IPS-18c (cell line): ENCODE measurements around the gene TTLL1.

Experiments used
- H3K4me3 ChIP-seq: 2 replicates; pipeline ENCODE4 v1.7.0; 2013; ENCODE audit warnings: low read depth, mild to moderate bottlenecking, low read length, moderate library complexity; ENCODE audit not compliant: insufficient read depth
- H3K9me3 ChIP-seq: one replicate; pipeline ENCODE4 v1.6.1; 2013; ENCODE audit warnings: mild to moderate bottlenecking, low read length, moderate library complexity; ENCODE audit not compliant: control insufficient read depth, insufficient read depth

The TTLL1 gene

DNA sequence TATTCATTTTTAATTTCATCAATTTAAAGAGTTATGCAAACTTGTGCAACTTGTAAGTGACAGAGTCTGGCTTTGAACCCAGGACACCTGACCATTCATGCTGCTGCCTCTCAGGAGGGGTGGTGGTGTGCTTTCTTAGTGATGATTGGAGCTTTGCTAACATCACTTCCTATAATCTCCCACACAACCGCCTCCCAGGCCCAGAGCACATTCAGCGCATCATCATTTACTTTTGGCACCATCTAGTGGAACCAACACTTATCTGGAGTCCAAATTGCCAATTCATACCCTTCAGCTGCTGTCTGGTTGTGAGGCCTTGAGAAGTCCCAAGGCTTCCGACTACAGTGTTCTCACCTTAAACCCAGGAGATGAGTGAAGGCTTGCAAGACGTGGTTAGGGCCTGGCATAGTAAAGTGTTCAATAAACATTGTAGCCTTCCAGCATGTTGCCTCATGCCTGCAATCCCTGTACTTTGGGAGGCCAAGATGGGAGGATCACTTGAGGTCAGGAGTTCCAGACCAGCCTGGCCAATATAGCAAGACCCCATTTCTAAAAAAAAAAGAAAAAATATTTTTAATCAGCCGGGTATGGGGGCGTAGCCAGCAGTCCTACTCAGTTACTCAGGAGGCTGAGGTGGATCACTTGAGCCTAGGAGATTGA is 1.1 kb upstream of the TTLL1 start:
- H3K4me3 ChIP-seq: no peak overlapping the region

DNA sequence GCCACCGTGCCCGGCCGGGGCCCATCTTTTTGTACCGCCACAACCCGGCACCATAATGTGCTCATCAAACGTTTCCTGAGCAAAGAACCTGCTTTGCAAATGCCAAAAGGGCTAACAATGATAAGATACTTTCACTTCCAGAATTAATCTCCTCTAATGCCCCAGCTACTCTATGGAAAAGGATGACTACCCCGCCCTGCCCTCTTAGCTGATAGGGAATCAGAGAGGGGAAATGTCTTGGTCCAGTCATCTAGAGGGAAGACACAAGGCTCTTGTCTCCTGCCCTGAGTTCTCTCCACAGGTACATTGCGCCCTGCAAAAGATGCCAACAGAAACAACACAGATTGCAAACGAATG is 586 bp downstream of the TTLL1 start:
- H3K4me3 ChIP-seq: peak overlapping the region; percentile 71
- H3K9me3 ChIP-seq: peaks cover 3% of the 10 kb centered on the region

More for the DNA sequence above, 1.1 kb upstream of the TTLL1 start:
- no peaks in the 10 kb centered on the region for H3K9me3 ChIP-seq

DNA sequence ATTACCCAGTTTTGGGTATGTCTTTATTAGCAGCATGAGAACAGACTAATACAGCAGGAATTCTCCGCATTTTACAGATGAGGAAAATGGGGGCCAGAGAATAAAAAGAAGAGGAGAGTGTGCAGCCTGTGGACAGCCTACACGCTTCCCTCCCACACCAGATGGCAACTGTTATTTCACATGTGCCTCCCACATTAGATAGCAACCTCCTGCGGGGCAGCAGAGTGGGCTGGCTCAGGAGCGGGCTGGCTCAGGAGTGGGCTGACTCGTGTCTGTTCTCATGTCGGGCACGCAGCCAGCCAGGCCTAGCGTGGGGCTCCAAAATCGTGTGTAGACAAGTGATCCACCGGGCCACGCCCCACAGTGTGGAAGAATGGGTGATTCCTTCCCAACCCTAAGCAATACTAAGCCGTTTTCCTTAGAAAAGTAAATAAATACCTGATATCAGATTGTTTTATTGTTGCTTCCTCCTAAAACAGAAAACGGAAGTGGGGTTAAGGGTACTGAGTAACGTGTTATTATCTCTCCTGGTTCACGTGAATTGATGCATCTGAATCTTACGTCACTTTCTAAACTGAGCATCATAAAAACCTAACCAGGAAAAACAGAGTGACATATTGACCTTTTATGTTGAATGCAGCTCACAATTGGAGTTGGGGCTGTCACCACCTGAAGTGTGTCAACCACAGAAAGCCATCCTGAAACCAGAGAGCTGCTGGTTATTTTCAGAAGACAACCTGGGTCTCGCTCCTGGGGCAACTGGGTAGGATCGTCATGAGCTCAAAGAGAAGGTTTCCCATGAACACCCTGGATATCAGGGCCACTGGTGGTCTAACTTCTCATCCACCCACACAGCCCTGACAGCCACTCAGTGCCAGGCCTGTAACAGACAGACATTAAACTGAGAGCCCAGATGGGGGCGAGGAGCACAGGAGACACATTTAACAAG is 3.3 kb downstream of the TTLL1 start:
- Histone ChIP-seq H3K9me3 (peaks cover 3% of the 10 kb centered on the region), H3K4me3 (no peak overlapping the region)

DNA sequence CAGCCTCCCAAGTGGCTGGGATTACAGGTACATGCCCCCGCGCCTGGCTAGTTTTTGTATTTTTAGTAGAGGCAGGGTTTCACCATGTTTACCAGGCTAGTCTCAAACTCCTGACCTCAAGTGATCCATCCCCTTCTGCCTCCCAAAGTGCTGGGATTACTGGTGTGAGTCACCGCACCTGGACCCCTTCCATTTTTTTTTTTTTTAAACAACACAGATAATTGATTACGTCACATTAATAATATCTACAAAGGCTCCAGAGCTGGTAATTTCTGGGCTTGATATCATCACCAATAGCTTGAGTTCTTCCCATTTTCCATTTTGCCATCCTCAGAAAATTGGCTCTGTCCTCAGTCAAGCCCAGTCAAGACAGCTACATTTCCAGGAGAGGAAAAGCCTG is 7.2 kb downstream of the TTLL1 start:
- H3K4me3 ChIP-seq: no peak overlapping the region
- H3K9me3 ChIP-seq: peaks cover 3% of the 10 kb centered on the region

DNA sequence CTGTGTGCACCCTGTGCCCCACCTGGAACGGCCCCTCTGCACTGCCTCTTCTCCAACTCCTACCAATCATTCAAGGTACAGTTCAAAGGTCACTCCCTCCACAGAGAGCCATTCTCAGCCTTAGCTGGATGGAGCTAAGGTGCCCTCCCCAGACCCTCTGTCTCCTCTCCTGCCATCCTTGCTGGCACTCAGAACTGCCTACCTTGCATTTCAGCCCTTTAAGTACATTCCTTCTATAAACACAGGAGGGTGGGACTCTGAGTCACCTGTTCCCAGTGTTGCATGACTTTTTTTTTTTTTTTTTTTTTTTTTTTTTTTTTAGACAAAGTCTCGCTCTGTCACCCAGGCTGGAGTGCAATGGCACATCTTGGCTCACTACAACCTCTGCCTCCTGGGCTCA is 8.6 kb downstream of the TTLL1 start:
- H3K4me3 ChIP-seq: no peak overlapping the region
- H3K9me3 ChIP-seq: peaks cover 3% of the 10 kb centered on the region

DNA sequence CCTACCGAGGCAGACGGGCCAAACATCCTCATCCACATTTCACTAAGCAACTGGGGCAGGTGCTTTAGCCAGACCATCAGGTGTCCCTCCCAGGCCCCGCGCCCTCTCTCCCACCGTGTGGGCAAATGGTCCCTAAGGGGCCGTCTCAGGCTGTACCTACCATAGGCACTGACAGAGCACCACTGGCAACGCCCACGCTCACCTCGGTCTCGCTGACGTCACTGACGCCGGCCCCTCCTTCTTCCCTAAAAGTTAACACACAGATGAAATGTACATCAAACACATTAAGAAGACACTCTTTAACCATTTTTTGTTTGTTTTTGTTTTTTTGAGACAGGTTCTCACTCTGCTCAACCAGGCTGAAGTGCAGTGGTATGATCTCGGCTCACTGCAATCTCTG is 9.4 kb downstream of the TTLL1 start:
- Histone ChIP-seq H3K9me3 (no peaks in the 10 kb centered on the region), H3K4me3 (no peak overlapping the region)

DNA sequence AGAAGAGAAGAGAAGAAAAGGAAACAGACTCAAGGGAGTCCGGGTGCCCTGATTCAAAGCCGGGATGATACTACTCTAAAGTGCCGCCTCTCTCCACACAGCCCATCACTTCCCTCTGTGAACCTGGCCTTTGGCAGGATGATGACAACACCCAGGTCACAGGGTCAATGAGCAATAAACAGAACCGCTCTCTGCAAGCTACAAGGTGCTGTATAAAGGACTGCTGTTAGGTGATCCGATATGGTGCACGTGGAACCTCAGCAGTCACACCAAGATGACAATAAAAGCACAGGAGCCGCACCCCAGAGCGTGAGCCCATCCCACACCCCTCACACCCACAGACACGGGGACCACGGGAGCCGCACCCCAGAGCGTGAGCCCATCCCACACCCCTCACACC is 10.7 kb downstream of the TTLL1 start:
- Histone ChIP-seq H3K4me3 (no peak overlapping the region), H3K9me3 (peaks cover 2% of the 10 kb centered on the region)

DNA sequence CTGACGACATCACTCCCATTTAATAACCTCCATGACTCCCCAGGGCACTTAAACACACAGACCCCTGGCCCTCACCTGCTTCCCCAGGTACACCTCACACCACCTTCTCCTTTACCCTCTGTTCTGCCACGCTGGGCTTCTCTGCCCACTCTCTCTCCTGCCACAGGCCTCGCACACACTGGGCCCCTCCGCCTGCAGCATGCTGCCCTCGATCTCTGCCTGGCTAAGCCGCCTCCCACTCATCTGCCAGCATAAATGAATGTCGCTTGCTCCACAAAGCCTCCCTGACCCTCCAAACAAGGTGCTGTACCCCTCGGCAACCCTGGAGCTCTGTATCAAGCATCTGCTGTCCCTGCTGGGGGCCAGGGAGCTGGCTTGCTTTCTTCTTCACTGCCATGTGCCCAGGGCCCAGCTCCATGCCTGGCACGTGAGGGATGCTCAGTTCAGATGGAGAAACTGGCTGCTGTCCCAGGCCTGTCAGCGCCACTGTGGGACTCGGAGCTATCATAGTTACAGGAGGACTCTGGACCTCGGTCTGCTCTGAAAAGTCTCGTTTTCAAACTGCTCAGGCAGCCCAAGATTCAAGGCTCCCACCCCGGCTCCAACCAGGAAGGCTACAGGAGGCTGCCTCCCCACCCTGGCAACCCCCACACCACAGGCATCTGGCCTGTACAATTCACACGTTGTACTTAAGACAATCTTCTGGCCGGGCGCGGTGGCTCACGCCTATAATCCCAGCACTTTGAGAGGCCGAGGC is 11.9 kb downstream of the TTLL1 start:
- Histone ChIP-seq H3K9me3 (peaks cover 2% of the 10 kb centered on the region), H3K4me3 (no peak overlapping the region)

DNA sequence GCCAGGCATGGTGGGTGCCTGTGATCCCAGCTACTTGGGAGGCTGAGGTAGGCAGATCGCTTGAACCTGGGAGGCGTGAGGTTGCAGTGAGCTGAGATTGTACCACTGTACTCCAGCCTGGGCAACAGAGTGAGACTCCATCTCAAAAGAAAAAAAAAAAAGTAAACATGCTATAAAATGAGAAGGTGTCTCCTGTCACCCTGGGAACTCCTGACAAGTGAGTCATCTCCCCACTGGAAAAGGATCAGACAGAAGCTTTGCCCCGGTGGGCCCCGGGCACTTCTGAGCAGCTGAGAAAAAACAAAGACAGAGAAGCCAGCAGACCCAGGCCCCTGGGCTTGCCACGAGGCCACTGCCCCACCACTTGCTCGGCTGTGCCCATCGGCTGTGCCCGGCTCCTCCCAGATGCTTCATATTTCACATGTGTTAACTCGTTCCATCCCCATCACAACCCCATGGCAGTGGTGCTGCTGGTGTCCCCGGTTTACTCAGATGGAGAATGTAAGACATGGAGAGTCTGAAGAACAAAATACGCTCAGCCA is 22.3 kb downstream of the TTLL1 start:
- H3K9me3 ChIP-seq: peaks cover 2% of the 10 kb centered on the region
- H3K4me3 ChIP-seq: no peak overlapping the region

DNA sequence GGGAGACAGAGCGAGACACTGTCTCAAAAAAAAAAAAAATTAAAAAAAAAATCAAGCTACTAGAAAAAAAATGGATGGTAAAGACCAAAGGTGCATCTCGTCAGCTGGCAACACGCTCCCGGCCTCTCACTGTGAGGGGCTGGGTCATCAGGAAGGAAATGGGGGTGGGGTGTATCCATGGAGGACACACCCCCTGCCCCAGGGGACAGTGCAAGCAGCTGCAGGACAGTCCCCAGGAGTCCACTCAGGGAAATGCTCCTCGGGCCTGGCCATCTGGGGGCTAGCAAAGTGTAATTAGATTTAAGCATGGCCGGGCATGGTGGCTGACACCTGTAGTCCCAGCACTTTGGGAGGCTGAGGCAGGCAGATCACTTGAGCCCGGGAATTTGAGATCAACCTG is 23.1 kb downstream of the TTLL1 start:
- Histone ChIP-seq H3K4me3 (no peak overlapping the region), H3K9me3 (peaks cover 2% of the 10 kb centered on the region)

DNA sequence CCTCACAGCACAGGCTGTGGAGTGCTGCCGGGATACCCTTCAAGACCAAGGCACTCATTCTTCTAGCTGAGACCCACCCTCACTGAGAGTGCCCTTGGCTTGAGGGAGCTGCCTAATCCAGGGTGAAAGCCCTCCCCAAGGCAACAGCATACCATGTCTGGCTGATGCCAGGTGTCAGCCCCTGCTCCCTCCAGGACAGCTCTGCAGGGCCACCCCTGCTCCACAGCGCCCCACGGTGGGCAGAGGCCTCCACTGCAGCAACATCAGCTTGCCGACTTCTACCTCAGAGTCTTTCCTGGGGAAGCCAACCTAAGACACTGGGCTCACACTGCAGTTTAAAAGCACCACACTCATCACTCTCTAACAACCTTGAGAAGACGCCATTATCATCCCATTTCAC is 29.0 kb downstream of the TTLL1 start:
- no peak overlapping the region for H3K4me3 ChIP-seq
- no peaks in the 10 kb centered on the region for H3K9me3 ChIP-seq

DNA sequence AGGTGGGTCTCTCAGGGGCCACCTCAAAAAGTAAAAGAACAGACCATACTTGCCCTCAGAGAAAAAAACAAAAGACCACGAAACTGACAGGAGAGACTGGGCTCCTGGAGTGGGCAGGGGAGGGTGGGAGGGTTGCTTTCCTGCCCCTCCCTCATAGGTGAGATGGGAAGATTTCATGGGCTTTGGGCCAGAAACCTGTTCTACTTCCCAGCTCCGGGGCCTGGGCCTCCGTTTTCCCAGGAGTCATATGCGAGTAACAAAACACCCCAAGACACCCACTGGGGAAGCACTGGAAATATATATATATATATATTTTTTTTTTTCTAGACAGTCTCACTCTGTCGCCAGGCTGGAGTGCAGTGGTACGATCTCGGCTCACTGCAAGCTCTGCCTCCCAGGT is 31.6 kb downstream of the TTLL1 start:
- no peak overlapping the region for H3K4me3 ChIP-seq
- no peaks in the 10 kb centered on the region for H3K9me3 ChIP-seq

DNA sequence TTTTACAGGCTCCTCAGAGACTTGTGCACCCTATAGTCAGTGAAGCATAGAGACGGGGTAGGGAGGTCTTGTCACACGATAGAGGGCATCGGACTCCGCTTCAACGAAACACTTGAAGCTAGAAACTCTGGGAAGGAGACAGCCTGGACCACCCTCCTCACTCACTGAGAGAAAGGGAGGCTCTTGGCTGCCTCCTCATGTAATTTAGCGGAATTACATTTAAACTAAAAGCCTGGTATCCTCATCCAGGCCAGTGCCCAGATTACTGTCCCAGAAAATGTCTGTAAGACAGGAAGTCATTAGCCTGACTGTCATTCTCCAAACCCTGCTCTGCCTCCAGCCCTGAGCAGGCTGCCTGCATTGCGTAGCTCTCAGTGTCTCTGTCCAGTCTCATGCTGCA is 36.0 kb downstream of the TTLL1 start:
- no peak overlapping the region for H3K4me3 ChIP-seq
- H3K9me3 ChIP-seq: no peaks in the 10 kb centered on the region

DNA sequence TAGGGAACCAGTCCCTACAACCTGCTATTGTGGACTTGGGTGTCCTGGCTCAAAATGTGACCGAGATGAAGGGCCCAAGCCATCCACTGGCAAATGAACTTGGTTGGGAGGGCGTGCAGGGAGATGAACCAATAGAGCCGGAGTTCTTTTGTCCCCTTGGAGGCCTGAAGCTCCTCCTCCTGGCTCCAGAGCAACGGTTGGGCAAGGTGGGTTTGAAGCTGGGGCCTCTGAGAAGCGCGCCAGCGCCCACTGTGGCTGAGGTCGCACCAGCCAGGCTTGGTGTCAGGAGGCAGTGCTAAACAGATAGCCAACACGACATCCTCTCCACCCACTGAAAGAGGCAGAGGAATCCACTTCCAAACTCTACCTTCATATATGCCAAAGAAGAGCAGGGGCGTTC is 38.2 kb downstream of the TTLL1 start:
- Histone ChIP-seq H3K4me3 (no peak overlapping the region), H3K9me3 (no peaks in the 10 kb centered on the region)

DNA sequence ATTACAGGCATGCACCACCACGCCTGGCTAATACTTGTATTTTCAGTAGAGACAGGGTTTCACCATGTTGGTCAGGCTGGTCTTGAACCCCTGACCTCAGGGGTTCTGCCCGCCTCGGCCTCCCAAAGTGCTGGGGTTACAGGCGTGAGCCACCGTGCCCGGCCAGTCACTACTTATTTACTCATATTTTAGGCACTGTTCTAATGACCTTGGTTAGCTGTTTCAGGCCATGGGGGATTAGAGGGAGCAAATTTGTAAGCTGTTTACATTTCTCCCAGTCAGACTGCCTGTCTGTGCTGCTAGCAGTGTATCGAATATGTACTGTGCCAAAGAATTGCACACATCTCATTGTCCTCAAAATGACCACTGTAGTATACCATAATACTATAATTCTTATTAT is 41.6 kb downstream of the TTLL1 start:
- H3K9me3 ChIP-seq: no peaks in the 10 kb centered on the region
- no peak overlapping the region for H3K4me3 ChIP-seq

DNA sequence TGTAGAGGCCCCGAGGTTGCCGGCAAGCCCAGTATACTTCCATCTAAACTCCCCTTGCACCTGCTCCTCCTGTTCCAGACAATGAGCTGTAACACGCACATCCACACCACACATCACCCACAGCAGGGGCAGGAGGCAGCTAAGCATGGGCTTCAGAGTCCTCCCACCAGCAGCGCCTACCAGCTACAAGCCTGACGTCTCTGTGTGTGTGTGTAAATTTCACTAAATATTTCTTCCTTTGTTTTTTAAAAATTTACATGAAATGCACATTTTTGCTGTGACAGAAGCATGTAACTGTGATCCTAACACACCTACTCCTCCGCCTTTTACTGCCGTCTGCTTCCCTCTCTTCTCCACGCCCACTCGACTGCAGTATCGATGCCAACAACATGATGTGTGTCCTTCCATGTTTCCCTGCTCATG is 44.9 kb downstream of the TTLL1 start:
- H3K4me3 ChIP-seq: no peak overlapping the region

DNA sequence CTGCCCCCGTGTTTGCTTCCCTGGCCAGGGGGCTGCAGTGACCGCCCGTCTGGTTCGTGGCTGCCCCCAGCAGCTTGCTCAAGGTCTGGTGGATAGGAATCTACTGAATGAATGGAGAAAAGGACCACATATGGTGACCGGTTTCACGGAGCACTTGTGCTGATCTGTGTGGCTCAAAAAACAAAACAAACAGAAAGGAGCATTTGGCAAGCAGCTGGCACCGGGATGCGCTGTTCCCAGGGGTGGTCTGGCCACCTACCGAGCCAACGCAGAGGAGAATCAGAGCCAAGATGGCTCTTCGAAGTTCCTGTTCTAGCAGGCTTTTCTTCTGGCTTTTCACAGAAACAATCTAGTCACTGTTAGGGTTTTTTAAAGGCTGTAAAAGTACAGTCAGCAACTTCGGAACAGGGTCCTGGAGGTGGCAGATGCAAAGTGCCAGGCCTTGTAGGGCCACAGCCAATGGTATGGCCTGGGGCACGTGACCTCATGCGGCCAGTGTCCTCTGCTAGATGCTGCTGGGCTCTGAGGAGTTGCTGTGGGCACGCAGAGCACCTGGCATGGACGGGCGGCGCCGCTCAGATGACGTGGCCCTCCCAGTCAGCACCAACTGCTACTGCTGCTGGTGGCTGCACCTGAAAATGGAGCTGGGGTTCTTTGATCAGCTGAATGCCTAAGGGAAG is 47.0 kb downstream of the TTLL1 start:
- Histone ChIP-seq H3K9me3 (no peaks in the 10 kb centered on the region), H3K4me3 (no peak overlapping the region)

More for the DNA sequence above, 44.9 kb downstream of the TTLL1 start:
- no peaks in the 10 kb centered on the region for H3K9me3 ChIP-seq
